GM12878 (cell line): ENCODE data around the gene ARHGAP21. TPM values are rescaled to one million over a fixed set of nuclear protein-coding genes. Genes with fewer than 3 reads are reported as not detected.
A peak's percentile ranks its signal among the peaks of the same experiment; 100 is the strongest.

Experiments
- CREB1 ChIP-seq: IDR thresholded peaks from 2 replicates; pipeline ENCODE4 v1.6.1; 2012; ENCODE audit warnings: low read depth, mild to moderate bottlenecking, inconsistent platforms
- DPF2 ChIP-seq: fragments of 450-650 bp; IDR thresholded peaks from 2 replicates; pipeline ENCODE4 v1.6.1; 2017; ENCODE audit warnings: mild to moderate bottlenecking
- FOXK2 ChIP-seq: fragments of 450-650 bp; IDR thresholded peaks from 2 replicates; pipeline ENCODE4 v1.6.1; 2017; ENCODE audit warnings: mild to moderate bottlenecking, moderate library complexity
- GABPA ChIP-seq: IDR thresholded peaks from 2 replicates; pipeline ENCODE4 v1.6.1; 2014; ENCODE audit warnings: antibody characterized with exemption, low read depth, mild to moderate bottlenecking, inconsistent platforms
- HDAC2 ChIP-seq: fragments of 200-600 bp; sonication (generic); IDR thresholded peaks from 2 replicates; pipeline ENCODE4 v1.6.1; 2017
- JUND ChIP-seq: IDR thresholded peaks from 2 replicates; pipeline ENCODE4 v1.6.1; 2012; ENCODE audit warnings: low read depth, mild to moderate bottlenecking, low read length, improper control_type of control experiment, moderate library complexity
- LARP7 ChIP-seq: fragments of 450-650 bp; IDR thresholded peaks from 2 replicates; pipeline ENCODE4 v1.6.1; 2017; ENCODE audit warnings: mild to moderate bottlenecking
- MEF2A ChIP-seq: IDR thresholded peaks from 2 replicates; pipeline ENCODE4 v1.6.1; 2011; ENCODE audit warnings: low read depth, mild to moderate bottlenecking, low read length, moderate library complexity; ENCODE audit not compliant: insufficient read depth
- MYB ChIP-seq: fragments of 150-350 bp; IDR thresholded peaks from 2 replicates; pipeline ENCODE4 v1.6.1; 2014; ENCODE audit warnings: mild to moderate bottlenecking, low read depth, low read length, borderline replicate concordance
- NBN ChIP-seq: fragments of 450-650 bp; IDR thresholded peaks from 2 replicates; pipeline ENCODE4 v1.6.1; 2016
- NFXL1 ChIP-seq: fragments of 450-650 bp; IDR thresholded peaks from 2 replicates; pipeline ENCODE4 v1.6.1; 2017; ENCODE audit warnings: antibody characterized with exemption, mild to moderate bottlenecking, borderline replicate concordance
- NR2F1 ChIP-seq: fragments of 450-650 bp; conservative IDR thresholded peaks from 2 replicates; pipeline ENCODE4 v1.6.1; 2017; ENCODE audit warnings: mild to moderate bottlenecking
- PAX8 ChIP-seq: fragments of 450-650 bp; IDR thresholded peaks from 2 replicates; pipeline ENCODE4 v1.6.1; 2017; ENCODE audit warnings: mild to moderate bottlenecking, moderate library complexity
- PML ChIP-seq: IDR thresholded peaks from 2 replicates; pipeline ENCODE4 v1.6.1; 2012; ENCODE audit warnings: low read length, inconsistent platforms
- RAD21 ChIP-seq: IDR thresholded peaks from 2 replicates; pipeline ENCODE4 v1.6.1; 2011; ENCODE audit warnings: mild to moderate bottlenecking, low read depth, low read length, moderate library complexity; ENCODE audit not compliant: insufficient read depth
- RB1 ChIP-seq: fragments of 450-650 bp; formaldehyde crosslinking; IDR thresholded peaks from 2 replicates; pipeline ENCODE4 v1.6.1; 2017; ENCODE audit warnings: mild to moderate bottlenecking, borderline replicate concordance
- RELA ChIP-seq: fragments of 450-650 bp; IDR thresholded peaks from 2 replicates; pipeline ENCODE4 v1.8.0; 2014; ENCODE audit warnings: borderline replicate concordance; ENCODE audit not compliant: partially characterized antibody
- RFX5 ChIP-seq: IDR thresholded peaks from 2 replicates; pipeline ENCODE4 v1.6.1; 2011; ENCODE audit warnings: low read depth, low read length, improper control_type of control experiment
- SIX5 ChIP-seq: IDR thresholded peaks from 2 replicates; pipeline ENCODE4 v1.6.1; 2011; ENCODE audit warnings: mild to moderate bottlenecking, low read depth, low read length, moderate library complexity; ENCODE audit not compliant: severe bottlenecking
- SMARCA5 ChIP-seq: fragments of 450-650 bp; IDR thresholded peaks from 2 replicates; pipeline ENCODE4 v1.6.1; 2017; ENCODE audit warnings: mild to moderate bottlenecking
- SRF ChIP-seq, 2 experiments: IDR thresholded peaks; 2 replicates each; pipeline ENCODE4 v1.6.1; 2011; ENCODE audit warnings: low read depth in 2 of 2, low read length in 2 of 2, mild to moderate bottlenecking in 1 of 2, moderate library complexity in 1 of 2
- SUPT20H ChIP-seq: IDR thresholded peaks from 2 replicates; pipeline ENCODE4 v1.6.1; 2011; ENCODE audit warnings: low read depth, mild to moderate bottlenecking, low read length, moderate library complexity, borderline replicate concordance; ENCODE audit not compliant: control insufficient read depth
- YBX1 ChIP-seq: fragments of 450-650 bp; IDR thresholded peaks from 2 replicates; pipeline ENCODE4 v1.6.1; 2016; ENCODE audit warnings: antibody characterized with exemption
- YY1 ChIP-seq: IDR thresholded peaks from 2 replicates; pipeline ENCODE4 v1.6.1; 2011; ENCODE audit warnings: low read depth, mild to moderate bottlenecking, low read length
- ZNF24 ChIP-seq: fragments of 450-650 bp; IDR thresholded peaks from 2 replicates; pipeline ENCODE4 v1.6.1; 2017; ENCODE audit warnings: antibody characterized with exemption, mild to moderate bottlenecking
- ZNF274 ChIP-seq: IDR thresholded peaks from one replicate; pipeline ENCODE4 v1.8.0; 2011; ENCODE audit not compliant: insufficient read length, insufficient read depth
- ZNF384 ChIP-seq: IDR thresholded peaks from 2 replicates; pipeline ENCODE4 v1.6.1; 2012; ENCODE audit warnings: low read depth, mild to moderate bottlenecking, low read length, improper control_type of control experiment, borderline replicate concordance
- ZZZ3 ChIP-seq: IDR thresholded peaks from 2 replicates; pipeline ENCODE4 v1.6.1; 2011; ENCODE audit warnings: low read depth; ENCODE audit not compliant: control insufficient read depth, insufficient read length
- polyA plus RNA-seq, 11 experiments: library from polyadenylated mRNA; depleted of rRNA in 4 of 11; unstranded in 6 of 11; stranded (reverse) in 5 of 11; fragments of >200 nt; fragmentation: Nextera tagmentation in 4 of 11; fragmentation: Illumina TruSeq in 1 of 11; extraction: Ambion mirVana in 4 of 11; extraction: Trizol in 1 of 11; gene quantifications; 1 replicate in 1 of 11; 2 replicates in 10 of 11; pipeline versions ENCODE4 v1.2.1 to v1.2.3, GENCODE V29; 2011 to 2016; ENCODE audit warnings: inconsistent platforms in 2 of 11, missing spikeins in 2 of 11, low read depth in 1 of 11
- total RNA-seq, 4 experiments: library from RNA; depleted of rRNA in 3 of 4; stranded (reverse); fragments of >200 nt in 3 of 4; fragmentation: Illumina TruSeq in 1 of 4; extraction: Trizol in 1 of 4; gene quantifications; 2 replicates each; pipeline versions ENCODE4 v1.2.1 to v1.2.3, GENCODE V29; 2013 to 2021
- TF ChIP-seq, protein P1 (sequence below): IDR thresholded peaks from 2 replicates; pipeline ENCODE4 v1.6.1; 2012; ENCODE audit warnings: low read depth, low read length, improper control_type of control experiment
- TF ChIP-seq, protein P2 (sequence below): IDR thresholded peaks from 2 replicates; pipeline ENCODE4 v1.6.1; 2011; ENCODE audit warnings: borderline replicate concordance, low read depth, mild to moderate bottlenecking, moderate library complexity, low read length; ENCODE audit not compliant: insufficient read depth, poor library complexity, severe bottlenecking
- TF ChIP-seq, protein P3 (sequence below): IDR thresholded peaks from 2 replicates; pipeline ENCODE4 v1.6.1; 2012; ENCODE audit warnings: low read depth, low read length, improper control_type of control experiment

The ARHGAP21 gene
- total and polyA plus RNA-seq, 10 of the 15 experiments (the other 5 are each of a cell fraction or from before 2014, with no cell fraction given) = 11.7 to 103 (median 37.6) TPM

DNA sequence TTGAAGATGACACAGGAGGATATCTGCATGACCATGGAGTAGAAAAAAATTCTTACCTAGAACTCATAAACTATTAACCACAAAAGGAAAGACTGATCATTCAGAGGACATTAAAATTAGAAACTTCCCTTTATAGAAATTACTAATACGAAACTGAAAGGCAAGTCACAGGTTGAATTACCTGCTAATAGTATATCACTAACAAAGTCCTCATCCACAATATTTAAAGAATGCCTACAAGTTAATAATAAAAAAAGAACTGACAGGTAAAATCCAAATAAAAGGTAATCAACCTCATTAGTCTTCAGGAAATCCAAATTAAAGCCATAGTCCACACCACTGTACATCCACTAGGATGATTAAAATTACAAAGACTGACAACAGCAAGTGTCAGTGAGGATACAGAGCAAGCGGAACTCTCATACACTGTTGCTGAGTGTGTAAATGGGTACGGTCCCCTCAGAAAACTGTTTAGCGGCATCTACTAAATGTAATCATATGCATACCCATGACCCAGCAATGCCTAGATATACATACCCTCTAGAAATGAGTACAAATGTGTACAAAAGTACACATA is 71.2 kb downstream of the ARHGAP21 start (continued):
- TF ChIP-seq RAD21 (no peak), HDAC2 (no peak), NFXL1 (no peak), PML (no peak), RFX5 (no peak), ZNF384 (peak; percentile 82), RELA (no peak), CREB1 (no peak), RB1 (no peak), SIX5 (no peak), YBX1 (no peak), NR2F1 (no peak), SMARCA5 (0 out of 2 replicates have a peak, but pooled peaks have one; percentile 47), GABPA (peak; percentile 47; the same call in 1 of the 2 replicates), FOXK2 (no peak), MEF2A (peak; percentile 95), SRF (IDR thresholded peaks at IDR 0.05; ENCODE audit: low read depth in 2 of 2, low read length in 2 of 2) (no peak), LARP7 (no peak), PAX8 (0 out of 2 replicates have a peak, but pooled peaks have one; percentile 25), SUPT20H (no peak), DPF2 (peak; percentile 19; the same call in 1 of the 2 replicates), YY1 (no peak), NBN (peak; percentile 82; the same call in 1 of the 2 replicates), ZNF24 (no peak), ZZZ3 (no peak), MYB (no peak), ZNF274 (no peak), JUND (no peak; the same call in 1 of the 2 replicates)
- TF ChIP-seq, protein P1, sequence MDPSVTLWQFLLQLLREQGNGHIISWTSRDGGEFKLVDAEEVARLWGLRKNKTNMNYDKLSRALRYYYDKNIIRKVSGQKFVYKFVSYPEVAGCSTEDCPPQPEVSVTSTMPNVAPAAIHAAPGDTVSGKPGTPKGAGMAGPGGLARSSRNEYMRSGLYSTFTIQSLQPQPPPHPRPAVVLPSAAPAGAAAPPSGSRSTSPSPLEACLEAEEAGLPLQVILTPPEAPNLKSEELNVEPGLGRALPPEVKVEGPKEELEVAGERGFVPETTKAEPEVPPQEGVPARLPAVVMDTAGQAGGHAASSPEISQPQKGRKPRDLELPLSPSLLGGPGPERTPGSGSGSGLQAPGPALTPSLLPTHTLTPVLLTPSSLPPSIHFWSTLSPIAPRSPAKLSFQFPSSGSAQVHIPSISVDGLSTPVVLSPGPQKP = 0 out of 2 replicates have a peak, but pooled peaks have one; percentile 43
- TF ChIP-seq, protein P2, sequence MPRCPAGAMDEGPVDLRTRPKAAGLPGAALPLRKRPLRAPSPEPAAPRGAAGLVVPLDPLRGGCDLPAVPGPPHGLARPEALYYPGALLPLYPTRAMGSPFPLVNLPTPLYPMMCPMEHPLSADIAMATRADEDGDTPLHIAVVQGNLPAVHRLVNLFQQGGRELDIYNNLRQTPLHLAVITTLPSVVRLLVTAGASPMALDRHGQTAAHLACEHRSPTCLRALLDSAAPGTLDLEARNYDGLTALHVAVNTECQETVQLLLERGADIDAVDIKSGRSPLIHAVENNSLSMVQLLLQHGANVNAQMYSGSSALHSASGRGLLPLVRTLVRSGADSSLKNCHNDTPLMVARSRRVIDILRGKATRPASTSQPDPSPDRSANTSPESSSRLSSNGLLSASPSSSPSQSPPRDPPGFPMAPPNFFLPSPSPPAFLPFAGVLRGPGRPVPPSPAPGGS = peak; percentile 10
- TF ChIP-seq, protein P3, sequence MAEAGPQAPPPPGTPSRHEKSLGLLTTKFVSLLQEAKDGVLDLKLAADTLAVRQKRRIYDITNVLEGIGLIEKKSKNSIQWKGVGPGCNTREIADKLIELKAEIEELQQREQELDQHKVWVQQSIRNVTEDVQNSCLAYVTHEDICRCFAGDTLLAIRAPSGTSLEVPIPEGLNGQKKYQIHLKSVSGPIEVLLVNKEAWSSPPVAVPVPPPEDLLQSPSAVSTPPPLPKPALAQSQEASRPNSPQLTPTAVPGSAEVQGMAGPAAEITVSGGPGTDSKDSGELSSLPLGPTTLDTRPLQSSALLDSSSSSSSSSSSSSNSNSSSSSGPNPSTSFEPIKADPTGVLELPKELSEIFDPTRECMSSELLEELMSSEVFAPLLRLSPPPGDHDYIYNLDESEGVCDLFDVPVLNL = no peak
